ENCODE data around the gene GUCY1A2. TPM values are rescaled to one million over a fixed set of nuclear protein-coding genes. Genes with fewer than 3 reads are reported as not detected.
"Not testable (repeated sequence)": the region's sequence is repeated elsewhere in the genome, so short reads cannot be mapped to it uniquely, and the experiment has no call there.

GUCY1A2 gene
- polyA plus RNA-seq, 3 donors, result not detected

- DNase-seq, result no peak
- intact Hi-C loops (cut with micrococcal nuclease), result no loop called here
These were observed 129.9 kb downstream of the GUCY1A2 start for GRCh38 chr11:106888386-106888785.

GRCh38 chr11:106883693-106884092, 134.6 kb downstream of the GUCY1A2 start:
- H3K4me1 ChIP-seq (ENCODE audit: control insufficient read depth in 1 of 2, insufficient read depth in 2 of 2, low read length in 2 of 2); H3K4me2 ChIP-seq (replicated peaks; ENCODE audit: extremely low read depth, low read length, poor library complexity, severe bottlenecking); H3K79me2 ChIP-seq (ENCODE audit: insufficient read depth, low read length); H3K9me3 Mint-ChIP-seq; H3K36me3 Mint-ChIP-seq; H3K4me3 ChIP-seq (replicated peaks in 1 of 3; ENCODE audit: low read depth in 2 of 3, low read length in 3 of 3); intact Hi-C loops (cut with micrococcal nuclease); H3K4me3 Mint-ChIP-seq; H3K4me1 Mint-ChIP-seq; H3K9ac ChIP-seq (ENCODE audit: insufficient read depth, low read length, poor library complexity, severe bottlenecking); H3K27ac ChIP-seq (ENCODE audit: low read depth in 1 of 2, low read length in 2 of 2); H3K27me3 ChIP-seq (ENCODE audit: control insufficient read depth in 2 of 2, insufficient read depth in 2 of 2, low read length in 2 of 2); H3K9me3 ChIP-seq (replicated peaks in 1 of 2; ENCODE audit: control insufficient read depth in 1 of 2, insufficient read depth in 1 of 2, low read length in 2 of 2); H3K36me3 ChIP-seq (replicated peaks in 1 of 2; ENCODE audit: control insufficient read depth in 1 of 2, insufficient read depth in 2 of 2, low read length in 2 of 2); H4K20me1 ChIP-seq (ENCODE audit: insufficient read depth, low read length); H3K27me3 Mint-ChIP-seq (ENCODE audit: low read depth in 3 of 3); H2AFZ ChIP-seq (ENCODE audit: insufficient read depth, low read depth, low read length, poor library complexity, severe bottlenecking); DNase-seq; H3K27ac Mint-ChIP-seq: not testable (repeated sequence)
- 100% methylated on average over 1 of the region's 5 CpGs for WGBS (ENCODE audit: insufficient coverage)

More at GRCh38 chr11:106888386-106888785, 129.9 kb downstream of the GUCY1A2 start:
- Histone ChIP-seq H3K4me2 (replicated peaks; ENCODE audit: extremely low read depth, low read length, poor library complexity, severe bottlenecking) (no peak overlapping the region), H3K9me3 (replicated peaks in 1 of 2; ENCODE audit: control insufficient read depth in 1 of 2, insufficient read depth in 1 of 2, low read length in 2 of 2) (no peaks in the 10 kb centered on the region), H2AFZ (ENCODE audit: insufficient read depth, low read depth, low read length, poor library complexity, severe bottlenecking) (no peak overlapping the region), H3K9ac (ENCODE audit: insufficient read depth, low read length, poor library complexity, severe bottlenecking) (no peak overlapping the region), H3K4me3 (replicated peaks in 1 of 3; ENCODE audit: low read depth in 2 of 3, low read length in 3 of 3) (no peak overlapping the region), H3K27ac (ENCODE audit: low read depth in 1 of 2, low read length in 2 of 2) (no peak overlapping the region), H3K27me3 (ENCODE audit: control insufficient read depth in 2 of 2, insufficient read depth in 2 of 2, low read length in 2 of 2) (no peaks in the 10 kb centered on the region), H4K20me1 (ENCODE audit: insufficient read depth, low read length) (no peaks in the 10 kb centered on the region), H3K4me1 (ENCODE audit: control insufficient read depth in 1 of 2, insufficient read depth in 2 of 2, low read length in 2 of 2) (no peaks in the 10 kb centered on the region), H3K36me3 (replicated peaks in 1 of 2; ENCODE audit: control insufficient read depth in 1 of 2, insufficient read depth in 2 of 2, low read length in 2 of 2) (no peaks in the 10 kb centered on the region), H3K79me2 (ENCODE audit: insufficient read depth, low read length) (no peaks in the 10 kb centered on the region)
- TF ChIP-seq CTCF (IDR thresholded peaks at IDR 0.05), result no peak
- H3K4me1 Mint-ChIP-seq, result no peaks in the 10 kb centered on the region
- peaks cover 2 to 8% (median 3%) of the 10 kb centered on the region in 7 donors for H3K9me3 Mint-ChIP-seq
- peaks cover 0 to 3% (median 0%) of the 10 kb centered on the region in 3 donors for H3K27me3 Mint-ChIP-seq (ENCODE audit: low read depth in 3 of 3)
- no peaks in the 10 kb centered on the region for H3K36me3 Mint-ChIP-seq
- H3K4me3 Mint-ChIP-seq, result no peak overlapping the region
- H3K27ac Mint-ChIP-seq, result no peak overlapping the region
- WGBS (ENCODE audit: insufficient coverage), result 100% methylated on average over 2 of the region's 5 CpGs

Measured in CD14-positive monocyte (primary cell).